H1 (cell line): ENCODE measurements around the gene HPN. TPM values are rescaled to one million over a fixed set of nuclear protein-coding genes. Genes with fewer than 3 reads are reported as not detected.

Experiments
- ATF3 ChIP-seq: IDR thresholded peaks from 2 replicates; pipeline ENCODE4 v1.6.1; 2011; ENCODE audit warnings: low read depth, mild to moderate bottlenecking, low read length; ENCODE audit not compliant: insufficient read depth
- CEBPB ChIP-seq: IDR thresholded peaks from 2 replicates; pipeline ENCODE4 v1.6.1; 2012; ENCODE audit warnings: low read depth, low read length
- CHD1 ChIP-seq: IDR thresholded peaks from 2 replicates; pipeline ENCODE4 v1.6.1; 2012; ENCODE audit warnings: low read depth, low read length, improper control_type of control experiment
- CREB1 ChIP-seq: IDR thresholded peaks from 2 replicates; pipeline ENCODE4 v1.6.1; 2012; ENCODE audit warnings: inconsistent platforms
- GTF2F1 ChIP-seq: IDR thresholded peaks from 2 replicates; pipeline ENCODE4 v1.6.1; 2012; ENCODE audit warnings: low read depth, low read length, improper control_type of control experiment, borderline replicate concordance
- HDAC2 ChIP-seq, 2 experiments: fragments of 300-600 bp in 1 of 2; sonication (generic) in 1 of 2; IDR thresholded peaks; 2 replicates each; pipeline ENCODE4 v1.6.1; 2011 to 2012; ENCODE audit warnings: low read depth in 2 of 2, low read length in 2 of 2, mild to moderate bottlenecking in 2 of 2, moderate library complexity in 2 of 2, borderline replicate concordance in 1 of 2, inconsistent platforms in 1 of 2
- KDM5A ChIP-seq: fragments of 200-600 bp; IDR thresholded peaks from 2 replicates; pipeline ENCODE4 v1.7.1; 2012; ENCODE audit warnings: mild to moderate bottlenecking, low read length, inconsistent platforms, mixed read lengths
- NANOG ChIP-seq: IDR thresholded peaks from 2 replicates; pipeline ENCODE4 v1.6.1; 2011; ENCODE audit warnings: low read length, low read depth, mild to moderate bottlenecking, inconsistent platforms; ENCODE audit not compliant: insufficient read depth, poor library complexity, severe bottlenecking
- NRF1 ChIP-seq: IDR thresholded peaks from 2 replicates; pipeline ENCODE4 v1.6.1; 2011; ENCODE audit warnings: mild to moderate bottlenecking, low read depth, low read length, improper control_type of control experiment
- POLR2A ChIP-seq, 2 experiments: IDR thresholded peaks; 1 replicate in 1 of 2; 2 replicates in 1 of 2; pipeline ENCODE4 v1.6.1; 2011; ENCODE audit warnings: low read depth in 2 of 2, low read length in 2 of 2, mild to moderate bottlenecking in 2 of 2; ENCODE audit errors: control extremely low read depth in 1 of 2
- POLR2AphosphoS5 ChIP-seq: IDR thresholded peaks from 2 replicates; pipeline ENCODE4 v1.6.1; 2011; ENCODE audit warnings: low read depth, low read length
- SAP30 ChIP-seq: fragments of 300-600 bp; sonication (generic); IDR thresholded peaks from 2 replicates; pipeline ENCODE4 v1.7.1; 2012; ENCODE audit warnings: low read length, moderate library complexity, mild to moderate bottlenecking, inconsistent platforms; ENCODE audit not compliant: insufficient read depth, insufficient replicate concordance
- SIRT6 ChIP-seq: IDR thresholded peaks from one replicate; pipeline ENCODE4 v1.7.1; 2012; ENCODE audit warnings: low read length, inconsistent platforms
- SRF ChIP-seq: IDR thresholded peaks from 2 replicates; pipeline ENCODE4 v1.6.1; 2011; ENCODE audit warnings: mild to moderate bottlenecking, low read depth, low read length, moderate library complexity
- TAF7 ChIP-seq: optimal IDR thresholded peaks from 2 replicates; pipeline ENCODE3; 2011; ENCODE audit warnings: low read depth, mild to moderate bottlenecking, inconsistent platforms, low read length, moderate library complexity, borderline replicate concordance
- TBP ChIP-seq: IDR thresholded peaks from 2 replicates; pipeline ENCODE4 v1.6.1; 2011; ENCODE audit warnings: low read depth, low read length, improper control_type of control experiment
- TCF12 ChIP-seq: IDR thresholded peaks from 2 replicates; pipeline ENCODE4 v1.6.1; 2011; ENCODE audit warnings: low read depth, mild to moderate bottlenecking, low read length
- YY1 ChIP-seq: IDR thresholded peaks from 2 replicates; pipeline ENCODE4 v1.6.1; 2011; ENCODE audit warnings: low read depth, mild to moderate bottlenecking, low read length
- ZNF274 ChIP-seq: IDR thresholded peaks from 2 replicates; pipeline ENCODE4 v1.7.0; 2012; ENCODE audit warnings: low read length, borderline replicate concordance; ENCODE audit errors: extremely low read depth
- polyA plus RNA-seq, 7 experiments: library from polyadenylated mRNA; depleted of rRNA in 3 of 7; stranded (reverse) in 5 of 7; unstranded in 2 of 7; fragments of >200 nt in 5 of 7; fragments of 200-250 nt in 2 of 7; gene quantifications; 1 replicate in 5 of 7; 2 replicates in 1 of 7; 4 replicates in 1 of 7; pipeline versions ENCODE4 v1.2.1 to v1.2.3, GENCODE V29; 2011 to 2013; ENCODE audit warnings: missing spikeins in 2 of 7, mixed read lengths in 2 of 7
- total RNA-seq: library from RNA; stranded (reverse); fragmentation: NEBNext Ultra II Directional; extraction: Animal tissue kit (Norgen Biotek cat#: 25700); gene quantifications from 2 replicates; pipeline ENCODE4 v1.2.1, GENCODE V29; 2021
- TF ChIP-seq, protein P1 (sequence below): IDR thresholded peaks from 2 replicates; pipeline ENCODE4 v1.6.1; 2012; ENCODE audit warnings: inconsistent platforms
- TF ChIP-seq, protein P2 (sequence below), 3 experiments: IDR thresholded peaks; 1 replicate in 2 of 3; 2 replicates in 1 of 3; pipeline versions ENCODE4 v1.5.1 to v1.6.1; 2011; ENCODE audit warnings: low read length in 3 of 3, mild to moderate bottlenecking in 3 of 3, inconsistent platforms in 2 of 3, low read depth in 1 of 3, moderate library complexity in 1 of 3; ENCODE audit not compliant: insufficient read depth in 1 of 3; ENCODE audit errors: control extremely low read depth in 1 of 3

Gene HPN
- total and polyA plus RNA-seq, 2 of the 8 experiments (the other 6 are each of a cell fraction or from before 2014, with no cell fraction given) = 14.7 to 33.7 TPM

DNA sequence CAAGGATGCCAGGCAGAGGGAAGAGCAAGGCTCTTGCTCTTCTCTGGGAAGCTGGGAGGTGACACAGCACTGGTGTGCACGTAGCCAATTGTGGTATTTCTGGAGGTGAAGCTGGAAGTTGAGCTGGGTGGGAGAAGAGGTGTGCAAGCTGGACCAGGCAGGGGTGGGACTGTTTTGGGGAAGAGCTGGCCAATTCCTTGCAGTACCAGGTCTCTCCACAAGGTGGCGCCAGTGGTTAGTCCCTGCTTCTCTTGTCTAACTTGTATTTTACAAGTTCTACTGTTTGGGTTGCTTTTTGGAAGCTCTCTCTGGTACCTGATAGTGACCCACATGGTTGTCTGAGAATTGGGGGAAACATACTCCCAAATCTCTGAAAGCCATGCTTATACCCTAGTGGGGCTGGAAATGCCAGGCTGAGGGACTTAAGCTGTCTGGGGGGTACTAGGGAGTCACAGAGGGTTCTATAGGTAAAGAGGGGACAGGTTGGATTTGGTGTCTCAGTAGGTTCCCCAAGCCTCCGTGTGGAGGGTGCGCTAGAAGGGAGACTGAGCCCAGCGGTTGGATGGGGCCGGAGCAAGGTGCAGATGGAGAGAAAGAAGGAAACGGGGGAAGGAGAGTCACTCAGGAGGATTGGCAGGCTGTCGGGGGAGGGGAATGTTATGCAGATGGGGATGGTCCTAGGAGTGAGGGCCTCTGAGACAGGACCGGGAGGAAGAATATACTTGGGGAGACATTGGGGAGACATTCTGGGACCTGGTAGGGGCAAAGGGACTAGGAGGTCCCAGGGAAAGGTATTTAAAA, 3.0 kb downstream of the HPN start (continued):
- no peak for TF ChIP-seq GTF2F1
- no peak for TF ChIP-seq SAP30
- no peak for TF ChIP-seq CHD1
- no peak for TF ChIP-seq YY1
- TF ChIP-seq TAF7 = no peak
- no peak for TF ChIP-seq ATF3
- TF ChIP-seq HDAC2 (IDR thresholded peaks at IDR 0.05; ENCODE audit: borderline replicate concordance in 1 of 2, low read depth in 2 of 2, low read length in 2 of 2) = peak in 1 of 2 experiments; percentile 98; a peak in 1 of 4 replicates
- no peak for TF ChIP-seq NANOG
- TF ChIP-seq KDM5A = no peak
- TF ChIP-seq, protein P1, sequence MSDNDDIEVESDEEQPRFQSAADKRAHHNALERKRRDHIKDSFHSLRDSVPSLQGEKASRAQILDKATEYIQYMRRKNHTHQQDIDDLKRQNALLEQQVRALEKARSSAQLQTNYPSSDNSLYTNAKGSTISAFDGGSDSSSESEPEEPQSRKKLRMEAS = no peak
- no peak for TF ChIP-seq CREB1
- no peak for TF ChIP-seq POLR2AphosphoS5
- TF ChIP-seq, protein P2, sequence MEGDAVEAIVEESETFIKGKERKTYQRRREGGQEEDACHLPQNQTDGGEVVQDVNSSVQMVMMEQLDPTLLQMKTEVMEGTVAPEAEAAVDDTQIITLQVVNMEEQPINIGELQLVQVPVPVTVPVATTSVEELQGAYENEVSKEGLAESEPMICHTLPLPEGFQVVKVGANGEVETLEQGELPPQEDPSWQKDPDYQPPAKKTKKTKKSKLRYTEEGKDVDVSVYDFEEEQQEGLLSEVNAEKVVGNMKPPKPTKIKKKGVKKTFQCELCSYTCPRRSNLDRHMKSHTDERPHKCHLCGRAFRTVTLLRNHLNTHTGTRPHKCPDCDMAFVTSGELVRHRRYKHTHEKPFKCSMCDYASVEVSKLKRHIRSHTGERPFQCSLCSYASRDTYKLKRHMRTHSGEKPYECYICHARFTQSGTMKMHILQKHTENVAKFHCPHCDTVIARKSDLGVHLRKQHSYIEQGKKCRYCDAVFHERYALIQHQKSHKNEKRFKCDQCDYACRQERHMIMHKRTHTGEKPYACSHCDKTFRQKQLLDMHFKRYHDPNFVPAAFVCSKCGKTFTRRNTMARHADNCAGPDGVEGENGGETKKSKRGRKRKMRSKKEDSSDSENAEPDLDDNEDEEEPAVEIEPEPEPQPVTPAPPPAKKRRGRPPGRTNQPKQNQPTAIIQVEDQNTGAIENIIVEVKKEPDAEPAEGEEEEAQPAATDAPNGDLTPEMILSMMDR (IDR thresholded peaks at IDR 0.05; ENCODE audit: control extremely low read depth in 1 of 3, insufficient read depth in 1 of 3, low read depth in 1 of 3, low read length in 3 of 3) = peak; percentile 78 to 99 (median 84)
- TF ChIP-seq POLR2A (IDR thresholded peaks at IDR 0.05; ENCODE audit: control extremely low read depth in 1 of 2, low read depth in 2 of 2, low read length in 2 of 2) = no peak
- no peak for TF ChIP-seq CEBPB
- TF ChIP-seq TCF12 = no peak
- TF ChIP-seq TBP = no peak
- TF ChIP-seq ZNF274 = no peak
- TF ChIP-seq SRF = no peak
- TF ChIP-seq SIRT6 = no peak
- no peak for TF ChIP-seq NRF1
